ENCODE results near the gene CDX2.
"Not testable (repeated sequence)": the region's sequence is repeated elsewhere in the genome, so short reads cannot be mapped to it uniquely, and the experiment has no call there.

The CDX2 gene

GRCh38 chr13:27969082-27969865 is at the start of gene CDX2:
TSS of gene CDX2 (minus strand) at chr13:27969315. CDS start at chr13:27969006, 309 bp downstream.
- in situ Hi-C loops (cut with MboI; ENCODE audit: low sequenced_read_pairs), result no loop called here

- in situ Hi-C loops (cut with MboI; ENCODE audit: low sequenced_read_pairs), result no loop called here
Observed at GRCh38 chr13:28014301-28014700, 45.2 kb upstream of the CDX2 start.

GRCh38 chr13:28013482-28013881 is 44.4 kb upstream of the CDX2 start:
- in situ Hi-C loops (cut with MboI; ENCODE audit: low sequenced_read_pairs), result no loop called here

- in situ Hi-C loops (cut with MboI; ENCODE audit: low sequenced_read_pairs), result no loop called here
Observed at GRCh38 chr13:28012896-28013295, 43.8 kb upstream of the CDX2 start.

GRCh38 chr13:28012383-28012782 is 43.3 kb upstream of the CDX2 start:
- in situ Hi-C loops (cut with MboI; ENCODE audit: low sequenced_read_pairs), result no loop called here

- in situ Hi-C loops (cut with MboI; ENCODE audit: low sequenced_read_pairs), result no loop called here
Observed at GRCh38 chr13:28010046-28010445, 40.9 kb upstream of the CDX2 start.

GRCh38 chr13:28005016-28005415 is 35.9 kb upstream of the CDX2 start:
- in situ Hi-C loops (cut with MboI; ENCODE audit: low sequenced_read_pairs), result not testable (repeated sequence)

- in situ Hi-C loops (cut with MboI; ENCODE audit: low sequenced_read_pairs), result no loop called here
Observed at GRCh38 chr13:28002886-28003698, 34.0 kb upstream of the CDX2 start.

GRCh38 chr13:28001837-28002473 is 32.8 kb upstream of the CDX2 start:
- in situ Hi-C loops (cut with MboI; ENCODE audit: low sequenced_read_pairs), result no loop called here

- in situ Hi-C loops (cut with MboI; ENCODE audit: low sequenced_read_pairs), result no loop called here
Observed at GRCh38 chr13:28001049-28001448, 31.9 kb upstream of the CDX2 start.

- in situ Hi-C loops (cut with MboI; ENCODE audit: low sequenced_read_pairs), result no loop called here
Observed at GRCh38 chr13:28000567-28000966, 31.5 kb upstream of the CDX2 start.

GRCh38 chr13:27997904-27998522 is 28.9 kb upstream of the CDX2 start:
- in situ Hi-C loops (cut with MboI; ENCODE audit: low sequenced_read_pairs), result no loop called here

- in situ Hi-C loops (cut with MboI; ENCODE audit: low sequenced_read_pairs), result no loop called here
Observed at GRCh38 chr13:27991881-27992280, 22.8 kb upstream of the CDX2 start.

GRCh38 chr13:27988520-27988919 is 19.4 kb upstream of the CDX2 start, which contains the start of gene URAD:
TSS of gene URAD (minus strand) at chr13:27988693. CDS start at chr13:27988637, 56 bp downstream.
- in situ Hi-C loops (cut with MboI; ENCODE audit: low sequenced_read_pairs), result no loop called here

- in situ Hi-C loops (cut with MboI; ENCODE audit: low sequenced_read_pairs), result no loop called here
Observed at GRCh38 chr13:27985600-27985999, 16.5 kb upstream of the CDX2 start.

GRCh38 chr13:27982361-27982760 is 13.2 kb upstream of the CDX2 start:
- in situ Hi-C loops (cut with MboI; ENCODE audit: low sequenced_read_pairs), result no loop called here

GRCh38 chr13:27981006-27981708 is 12.0 kb upstream of the CDX2 start:
- in situ Hi-C loops (cut with MboI; ENCODE audit: low sequenced_read_pairs), result no loop called here

- in situ Hi-C loops (cut with MboI; ENCODE audit: low sequenced_read_pairs), result no loop called here
Observed at GRCh38 chr13:27980280-27980998, 11.3 kb upstream of the CDX2 start.

- in situ Hi-C loops (cut with MboI; ENCODE audit: low sequenced_read_pairs), result loop anchor here (10.0 kb wide), 1 partner anchor 605 kb away; no protein-coding TSS in a partner anchor
Observed at GRCh38 chr13:27979765-27980279, 10.7 kb upstream of the CDX2 start.
